ENCODE data around the gene GSG1.
"Not testable (repeated sequence)": the region's sequence is repeated elsewhere in the genome, so short reads cannot be mapped to it uniquely, and the experiment has no call there.

Gene GSG1

GRCh38 chr12:13087766-13088165, 15.7 kb downstream of the GSG1 start:
- H3K9ac ChIP-seq (ENCODE audit: low read length) = no peak overlapping the region
- H3K4me1 ChIP-seq (ENCODE audit: control insufficient read depth, insufficient read depth, low read length) = peaks cover 16% of the 10 kb centered on the region
- peaks cover 8% of the 10 kb centered on the region for H3K36me3 ChIP-seq (ENCODE audit: control insufficient read depth, insufficient read depth, low read length, severe bottlenecking)
- H3K4me3 ChIP-seq (ENCODE audit: low read length) = no peak overlapping the region
- DNase-seq (ENCODE audit: low read depth) = no peak
- H3K27me3 ChIP-seq (replicated peaks; ENCODE audit: control insufficient read depth, insufficient read depth, low read length) = no peaks in the 10 kb centered on the region
- no peaks in the 10 kb centered on the region for H3K9me3 ChIP-seq (ENCODE audit: control insufficient read depth, low read length)

GRCh38 chr12:13085968-13086686, 17.3 kb downstream of the GSG1 start:
- H3K36me3 ChIP-seq (ENCODE audit: control insufficient read depth, insufficient read depth, low read length, severe bottlenecking) = peaks cover 13% of the 10 kb centered on the region
- peaks cover 6% of the 10 kb centered on the region for H3K4me1 ChIP-seq (ENCODE audit: control insufficient read depth, insufficient read depth, low read length)
- no peak for DNase-seq (ENCODE audit: low read depth)
- no peak overlapping the region for H3K4me3 ChIP-seq (ENCODE audit: low read length)
- H3K9ac ChIP-seq (ENCODE audit: low read length) = no peak overlapping the region
- no peaks in the 10 kb centered on the region for H3K9me3 ChIP-seq (ENCODE audit: control insufficient read depth, low read length)
- H3K27me3 ChIP-seq (replicated peaks; ENCODE audit: control insufficient read depth, insufficient read depth, low read length) = no peaks in the 10 kb centered on the region

- Histone ChIP-seq H3K9ac (ENCODE audit: low read length) (no peak overlapping the region), H3K4me1 (ENCODE audit: control insufficient read depth, insufficient read depth, low read length) (peaks cover 6% of the 10 kb centered on the region), H3K9me3 (ENCODE audit: control insufficient read depth, low read length) (no peaks in the 10 kb centered on the region), H3K27me3 (replicated peaks; ENCODE audit: control insufficient read depth, insufficient read depth, low read length) (no peaks in the 10 kb centered on the region), H3K36me3 (ENCODE audit: control insufficient read depth, insufficient read depth, low read length, severe bottlenecking) (peaks cover 23% of the 10 kb centered on the region), H3K4me3 (ENCODE audit: low read length) (no peak overlapping the region)
- DNase-seq (ENCODE audit: low read depth) = no peak
Observed at GRCh38 chr12:13084898-13085640, 18.4 kb downstream of the GSG1 start.

- peaks cover 28% of the 10 kb centered on the region for H3K36me3 ChIP-seq (ENCODE audit: control insufficient read depth, insufficient read depth, low read length, severe bottlenecking)
- not testable (repeated sequence) for H3K4me1 ChIP-seq (ENCODE audit: control insufficient read depth, insufficient read depth, low read length); H3K4me3 ChIP-seq (ENCODE audit: low read length); H3K27me3 ChIP-seq (replicated peaks; ENCODE audit: control insufficient read depth, insufficient read depth, low read length); H3K9ac ChIP-seq (ENCODE audit: low read length); DNase-seq (ENCODE audit: low read depth); H3K9me3 ChIP-seq (ENCODE audit: control insufficient read depth, low read length)
Observed at GRCh38 chr12:13083638-13084037, 19.8 kb downstream of the GSG1 start.

- H3K4me1 ChIP-seq (ENCODE audit: control insufficient read depth, insufficient read depth, low read length) = peaks cover 6% of the 10 kb centered on the region
Observed at GRCh38 chr12:13082861-13083260, 20.6 kb downstream of the GSG1 start.

GRCh38 chr12:13080266-13080665, 23.2 kb downstream of the GSG1 start:
- peaks cover 1% of the 10 kb centered on the region for H3K4me1 ChIP-seq (ENCODE audit: control insufficient read depth, insufficient read depth, low read length)
- no peak for DNase-seq (ENCODE audit: low read depth)
- H3K27me3 ChIP-seq (replicated peaks; ENCODE audit: control insufficient read depth, insufficient read depth, low read length) = no peaks in the 10 kb centered on the region
- no peak overlapping the region for H3K4me3 ChIP-seq (ENCODE audit: low read length)
- H3K36me3 ChIP-seq (ENCODE audit: control insufficient read depth, insufficient read depth, low read length, severe bottlenecking) = peaks cover 35% of the 10 kb centered on the region
- no peaks in the 10 kb centered on the region for H3K9me3 ChIP-seq (ENCODE audit: control insufficient read depth, low read length)
- H3K9ac ChIP-seq (ENCODE audit: low read length) = no peak overlapping the region

More at GRCh38 chr12:13082861-13083260, 20.6 kb downstream of the GSG1 start:
- Histone ChIP-seq H3K36me3 (ENCODE audit: control insufficient read depth, insufficient read depth, low read length, severe bottlenecking) (peaks cover 28% of the 10 kb centered on the region), H3K9ac (ENCODE audit: low read length) (no peak overlapping the region), H3K9me3 (ENCODE audit: control insufficient read depth, low read length) (no peaks in the 10 kb centered on the region), H3K4me3 (ENCODE audit: low read length) (no peak overlapping the region), H3K27me3 (replicated peaks; ENCODE audit: control insufficient read depth, insufficient read depth, low read length) (no peaks in the 10 kb centered on the region)
- DNase-seq (ENCODE audit: low read depth) = no peak

GRCh38 chr12:13079440-13079906, 24.0 kb downstream of the GSG1 start:
- no peak overlapping the region for H3K4me3 ChIP-seq (ENCODE audit: low read length)
- no peak overlapping the region for H3K9ac ChIP-seq (ENCODE audit: low read length)
- no peaks in the 10 kb centered on the region for H3K27me3 ChIP-seq (replicated peaks; ENCODE audit: control insufficient read depth, insufficient read depth, low read length)
- DNase-seq (ENCODE audit: low read depth) = no peak
- peaks cover 9% of the 10 kb centered on the region for H3K4me1 ChIP-seq (ENCODE audit: control insufficient read depth, insufficient read depth, low read length)
- peaks cover 27% of the 10 kb centered on the region for H3K36me3 ChIP-seq (ENCODE audit: control insufficient read depth, insufficient read depth, low read length, severe bottlenecking)
- H3K9me3 ChIP-seq (ENCODE audit: control insufficient read depth, low read length) = no peaks in the 10 kb centered on the region

- H3K9ac ChIP-seq (ENCODE audit: low read length) = no peak overlapping the region
- H3K36me3 ChIP-seq (ENCODE audit: control insufficient read depth, insufficient read depth, low read length, severe bottlenecking) = peaks cover 34% of the 10 kb centered on the region
- no peaks in the 10 kb centered on the region for H3K27me3 ChIP-seq (replicated peaks; ENCODE audit: control insufficient read depth, insufficient read depth, low read length)
- no peak overlapping the region for H3K4me3 ChIP-seq (ENCODE audit: low read length)
- no peak for DNase-seq (ENCODE audit: low read depth)
- peaks cover 22% of the 10 kb centered on the region for H3K4me1 ChIP-seq (ENCODE audit: control insufficient read depth, insufficient read depth, low read length)
- H3K9me3 ChIP-seq (ENCODE audit: control insufficient read depth, low read length) = no peaks in the 10 kb centered on the region
Observed at GRCh38 chr12:13075786-13076570, 27.5 kb downstream of the GSG1 start.

- Histone ChIP-seq H3K27me3 (replicated peaks; ENCODE audit: control insufficient read depth, insufficient read depth, low read length) (no peaks in the 10 kb centered on the region), H3K36me3 (ENCODE audit: control insufficient read depth, insufficient read depth, low read length, severe bottlenecking) (peaks cover 30% of the 10 kb centered on the region), H3K4me3 (ENCODE audit: low read length) (no peak overlapping the region), H3K9ac (ENCODE audit: low read length) (no peak overlapping the region), H3K9me3 (ENCODE audit: control insufficient read depth, low read length) (no peaks in the 10 kb centered on the region), H3K4me1 (ENCODE audit: control insufficient read depth, insufficient read depth, low read length) (peaks cover 22% of the 10 kb centered on the region)
- DNase-seq (ENCODE audit: low read depth) = no peak
Observed at GRCh38 chr12:13075118-13075480, 28.4 kb downstream of the GSG1 start.

GRCh38 chr12:13074396-13075117, 28.9 kb downstream of the GSG1 start:
- Histone ChIP-seq H3K27me3 (replicated peaks; ENCODE audit: control insufficient read depth, insufficient read depth, low read length) (no peaks in the 10 kb centered on the region), H3K4me3 (ENCODE audit: low read length) (no peak overlapping the region), H3K9ac (ENCODE audit: low read length) (no peak overlapping the region), H3K9me3 (ENCODE audit: control insufficient read depth, low read length) (no peaks in the 10 kb centered on the region), H3K4me1 (ENCODE audit: control insufficient read depth, insufficient read depth, low read length) (peaks cover 22% of the 10 kb centered on the region), H3K36me3 (ENCODE audit: control insufficient read depth, insufficient read depth, low read length, severe bottlenecking) (peaks cover 26% of the 10 kb centered on the region)
- no peak for DNase-seq (ENCODE audit: low read depth)
